ENCODE data around the gene SPINK7.

GRCh38 chr5:148314187-148314586 is 2.0 kb downstream of the SPINK7 start:
- TF ChIP-seq POLR2A (IDR thresholded peaks at IDR 0.05) (no peak), CTCF (IDR thresholded peaks at IDR 0.05) (no peak)
